Measurements from ENCODE around the gene GPC5.

DNA sequence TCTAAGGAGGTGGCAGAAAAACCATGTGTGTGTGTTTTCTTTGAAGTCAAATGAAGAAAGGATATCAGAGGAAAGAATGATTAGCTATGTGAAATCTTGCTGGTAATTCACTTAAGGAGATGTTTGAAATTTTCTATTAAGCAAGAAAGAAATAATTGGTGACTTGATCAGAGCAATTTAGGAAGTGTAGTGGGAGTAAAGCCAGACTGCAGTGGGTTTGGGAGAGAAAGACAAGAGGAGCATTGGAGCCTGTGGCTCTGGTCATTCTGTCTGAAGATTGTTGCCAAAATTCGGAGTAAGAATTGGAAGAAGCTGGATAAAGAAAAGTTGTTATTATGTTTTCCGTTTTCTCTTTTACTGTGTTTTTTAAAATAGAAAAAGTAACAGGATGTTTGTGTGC lies 640.5 kb downstream of the GPC5 start:
- TF ChIP-seq, protein P1, sequence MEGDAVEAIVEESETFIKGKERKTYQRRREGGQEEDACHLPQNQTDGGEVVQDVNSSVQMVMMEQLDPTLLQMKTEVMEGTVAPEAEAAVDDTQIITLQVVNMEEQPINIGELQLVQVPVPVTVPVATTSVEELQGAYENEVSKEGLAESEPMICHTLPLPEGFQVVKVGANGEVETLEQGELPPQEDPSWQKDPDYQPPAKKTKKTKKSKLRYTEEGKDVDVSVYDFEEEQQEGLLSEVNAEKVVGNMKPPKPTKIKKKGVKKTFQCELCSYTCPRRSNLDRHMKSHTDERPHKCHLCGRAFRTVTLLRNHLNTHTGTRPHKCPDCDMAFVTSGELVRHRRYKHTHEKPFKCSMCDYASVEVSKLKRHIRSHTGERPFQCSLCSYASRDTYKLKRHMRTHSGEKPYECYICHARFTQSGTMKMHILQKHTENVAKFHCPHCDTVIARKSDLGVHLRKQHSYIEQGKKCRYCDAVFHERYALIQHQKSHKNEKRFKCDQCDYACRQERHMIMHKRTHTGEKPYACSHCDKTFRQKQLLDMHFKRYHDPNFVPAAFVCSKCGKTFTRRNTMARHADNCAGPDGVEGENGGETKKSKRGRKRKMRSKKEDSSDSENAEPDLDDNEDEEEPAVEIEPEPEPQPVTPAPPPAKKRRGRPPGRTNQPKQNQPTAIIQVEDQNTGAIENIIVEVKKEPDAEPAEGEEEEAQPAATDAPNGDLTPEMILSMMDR (tag by site-specific recombination; IDR thresholded peaks at IDR 0.05): no peak
- TF ChIP-seq ZNF530 (tag by site-specific recombination; IDR thresholded peaks at IDR 0.05; ENCODE audit: low read depth): no peak
- TF ChIP-seq ZNF19 (tag by site-specific recombination; IDR thresholded peaks at IDR 0.05; ENCODE audit: low read depth): no peak
- TF ChIP-seq ZSCAN30 (tag by site-specific recombination; IDR thresholded peaks at IDR 0.05): no peak
- TF ChIP-seq, protein P2, sequence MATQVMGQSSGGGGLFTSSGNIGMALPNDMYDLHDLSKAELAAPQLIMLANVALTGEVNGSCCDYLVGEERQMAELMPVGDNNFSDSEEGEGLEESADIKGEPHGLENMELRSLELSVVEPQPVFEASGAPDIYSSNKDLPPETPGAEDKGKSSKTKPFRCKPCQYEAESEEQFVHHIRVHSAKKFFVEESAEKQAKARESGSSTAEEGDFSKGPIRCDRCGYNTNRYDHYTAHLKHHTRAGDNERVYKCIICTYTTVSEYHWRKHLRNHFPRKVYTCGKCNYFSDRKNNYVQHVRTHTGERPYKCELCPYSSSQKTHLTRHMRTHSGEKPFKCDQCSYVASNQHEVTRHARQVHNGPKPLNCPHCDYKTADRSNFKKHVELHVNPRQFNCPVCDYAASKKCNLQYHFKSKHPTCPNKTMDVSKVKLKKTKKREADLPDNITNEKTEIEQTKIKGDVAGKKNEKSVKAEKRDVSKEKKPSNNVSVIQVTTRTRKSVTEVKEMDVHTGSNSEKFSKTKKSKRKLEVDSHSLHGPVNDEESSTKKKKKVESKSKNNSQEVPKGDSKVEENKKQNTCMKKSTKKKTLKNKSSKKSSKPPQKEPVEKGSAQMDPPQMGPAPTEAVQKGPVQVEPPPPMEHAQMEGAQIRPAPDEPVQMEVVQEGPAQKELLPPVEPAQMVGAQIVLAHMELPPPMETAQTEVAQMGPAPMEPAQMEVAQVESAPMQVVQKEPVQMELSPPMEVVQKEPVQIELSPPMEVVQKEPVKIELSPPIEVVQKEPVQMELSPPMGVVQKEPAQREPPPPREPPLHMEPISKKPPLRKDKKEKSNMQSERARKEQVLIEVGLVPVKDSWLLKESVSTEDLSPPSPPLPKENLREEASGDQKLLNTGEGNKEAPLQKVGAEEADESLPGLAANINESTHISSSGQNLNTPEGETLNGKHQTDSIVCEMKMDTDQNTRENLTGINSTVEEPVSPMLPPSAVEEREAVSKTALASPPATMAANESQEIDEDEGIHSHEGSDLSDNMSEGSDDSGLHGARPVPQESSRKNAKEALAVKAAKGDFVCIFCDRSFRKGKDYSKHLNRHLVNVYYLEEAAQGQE (tag by site-specific recombination; IDR thresholded peaks at IDR 0.05): no peak
- no peak for TF ChIP-seq MZF1 (tag by site-specific recombination; IDR thresholded peaks at IDR 0.05; ENCODE audit: borderline replicate concordance)

All from HEK293 (cell line).